Suppressor macrophage treated with lipopolysaccharide for 4 hours (primary cell): ENCODE data around the gene CALR3.
"Not testable (repeated sequence)": the region's sequence is repeated elsewhere in the genome, so short reads cannot be mapped to it uniquely, and the experiment has no call there.

Experiments used
- DNase-seq: peaks from one replicate; pipeline ENCODE4 v3.0.0-alpha.2; 2020

The CALR3 gene

GRCh38 chr19:16457195-16457953 is 38.6 kb downstream of the CALR3 start:
- no peak for DNase-seq

- no peak for DNase-seq
These were observed 39.2 kb downstream of the CALR3 start for GRCh38 chr19:16456652-16457194.

GRCh38 chr19:16455489-16455888 is 40.5 kb downstream of the CALR3 start:
- DNase-seq: no peak

- no peak for DNase-seq
These were observed 41.5 kb downstream of the CALR3 start for GRCh38 chr19:16454351-16454918.

- no peak for DNase-seq
These were observed 43.6 kb downstream of the CALR3 start for GRCh38 chr19:16452325-16452724.

GRCh38 chr19:16449330-16449961 is 46.5 kb downstream of the CALR3 start:
- peak; percentile 62 for DNase-seq

GRCh38 chr19:16448872-16449271 is 47.1 kb downstream of the CALR3 start:
- DNase-seq: not testable (repeated sequence)

- DNase-seq: peak; percentile 88
These were observed 49.1 kb downstream of the CALR3 start for GRCh38 chr19:16446724-16447368.

- no peak for DNase-seq
These were observed 49.8 kb downstream of the CALR3 start for GRCh38 chr19:16446108-16446723.

GRCh38 chr19:16445238-16446107 is 50.5 kb downstream of the CALR3 start:
- DNase-seq: peak; percentile 83

- no peak for DNase-seq
These were observed 51.7 kb downstream of the CALR3 start for GRCh38 chr19:16444269-16444600.

GRCh38 chr19:16442386-16443276 is 53.3 kb downstream of the CALR3 start:
- DNase-seq: no peak

GRCh38 chr19:16441661-16442162 is 54.3 kb downstream of the CALR3 start:
- DNase-seq: peak; percentile 22

GRCh38 chr19:16436780-16437332 is 59.1 kb downstream of the CALR3 start:
- no peak for DNase-seq

- peak; percentile 14 for DNase-seq
These were observed 59.8 kb downstream of the CALR3 start for GRCh38 chr19:16435999-16436650.

- no peak for DNase-seq
These were observed 60.6 kb downstream of the CALR3 start for GRCh38 chr19:16435238-16435917.

GRCh38 chr19:16433986-16434385 is 62.0 kb downstream of the CALR3 start:
- no peak for DNase-seq

- no peak for DNase-seq
These were observed 66.2 kb downstream of the CALR3 start for GRCh38 chr19:16429759-16430091.

GRCh38 chr19:16429066-16429758 is 66.8 kb downstream of the CALR3 start:
- no peak for DNase-seq
